GM10266 (cell line): ENCODE data around the gene RNF8.

Source experiments
- DNase-seq: peaks from one replicate; pipeline ENCODE4 v3.0.0; 2012; ENCODE audit errors: extremely low spot score
- TF ChIP-seq, protein P1 (sequence below): IDR thresholded peaks from 2 replicates; pipeline ENCODE4 v1.5.1; 2012; ENCODE audit warnings: mild to moderate bottlenecking, low read depth; ENCODE audit not compliant: control insufficient read depth, insufficient read depth; ENCODE audit errors: missing control alignments

The RNF8 gene

GRCh38 chr6:37362101-37362828, 8.5 kb downstream of the RNF8 start:
- TF ChIP-seq, protein P1, sequence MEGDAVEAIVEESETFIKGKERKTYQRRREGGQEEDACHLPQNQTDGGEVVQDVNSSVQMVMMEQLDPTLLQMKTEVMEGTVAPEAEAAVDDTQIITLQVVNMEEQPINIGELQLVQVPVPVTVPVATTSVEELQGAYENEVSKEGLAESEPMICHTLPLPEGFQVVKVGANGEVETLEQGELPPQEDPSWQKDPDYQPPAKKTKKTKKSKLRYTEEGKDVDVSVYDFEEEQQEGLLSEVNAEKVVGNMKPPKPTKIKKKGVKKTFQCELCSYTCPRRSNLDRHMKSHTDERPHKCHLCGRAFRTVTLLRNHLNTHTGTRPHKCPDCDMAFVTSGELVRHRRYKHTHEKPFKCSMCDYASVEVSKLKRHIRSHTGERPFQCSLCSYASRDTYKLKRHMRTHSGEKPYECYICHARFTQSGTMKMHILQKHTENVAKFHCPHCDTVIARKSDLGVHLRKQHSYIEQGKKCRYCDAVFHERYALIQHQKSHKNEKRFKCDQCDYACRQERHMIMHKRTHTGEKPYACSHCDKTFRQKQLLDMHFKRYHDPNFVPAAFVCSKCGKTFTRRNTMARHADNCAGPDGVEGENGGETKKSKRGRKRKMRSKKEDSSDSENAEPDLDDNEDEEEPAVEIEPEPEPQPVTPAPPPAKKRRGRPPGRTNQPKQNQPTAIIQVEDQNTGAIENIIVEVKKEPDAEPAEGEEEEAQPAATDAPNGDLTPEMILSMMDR = no peak
- no peak for DNase-seq

- no peak for DNase-seq
- TF ChIP-seq, protein P1 = peak; percentile 15
Observed at GRCh38 chr6:37365791-37366190, 12.0 kb downstream of the RNF8 start.

GRCh38 chr6:37366910-37367309, 13.1 kb downstream of the RNF8 start:
- TF ChIP-seq, protein P1 = no peak
- DNase-seq = no peak

DNA sequence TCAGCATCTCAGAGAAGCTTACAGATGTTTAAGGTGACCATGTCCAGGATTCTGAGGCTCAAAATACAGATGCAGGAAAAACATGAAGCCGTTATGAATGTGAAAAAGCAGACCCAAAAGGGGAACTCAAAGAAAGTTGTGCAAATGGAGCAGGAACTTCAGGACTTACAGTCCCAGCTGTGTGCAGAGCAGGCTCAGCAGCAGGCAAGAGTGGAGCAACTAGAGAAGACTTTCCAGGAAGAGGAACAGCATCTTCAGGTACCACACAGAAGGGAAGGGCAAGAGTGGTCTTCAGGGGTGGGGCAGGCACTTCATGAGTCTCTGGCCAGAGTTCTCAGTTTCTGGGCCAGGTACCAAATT, 15.2 kb downstream of the RNF8 start:
- DNase-seq = no peak
- TF ChIP-seq, protein P1 = no peak

- DNase-seq = no peak
Observed at GRCh38 chr6:37369321-37370201, 15.8 kb downstream of the RNF8 start.

GRCh38 chr6:37371154-37372083, 17.6 kb downstream of the RNF8 start:
- DNase-seq = no peak

More at GRCh38 chr6:37369321-37370201, 15.8 kb downstream of the RNF8 start:
- TF ChIP-seq, protein P1 = no peak

More at GRCh38 chr6:37371154-37372083, 17.6 kb downstream of the RNF8 start:
- TF ChIP-seq, protein P1 = no peak
